HEK293T (cell line): ENCODE results near the gene FAM210B.

Experiments
- CTCF ChIA-PET: fragments of 350-600 bp; formaldehyde crosslinking; extraction: SDS; loops from one replicate; lab custom pipeline; 2021; ENCODE audit warnings: antibody characterized with exemption, inconsistent platforms; lab: Yijun Ruan, JAX
- POLR2A ChIA-PET: fragments of 350-600 bp; formaldehyde crosslinking; extraction: SDS; loops from one replicate; lab custom pipeline; 2020; ENCODE audit warnings: antibody characterized with exemption, inconsistent platforms; lab: Yijun Ruan, JAX
- DNase-seq: peaks from one replicate; pipeline ENCODE4 v3.0.0; 2012; ENCODE audit warnings: mixed read lengths; ENCODE audit errors: extremely low spot score
- ARNT ChIP-seq: fragments of 450-650 bp; IDR thresholded peaks from 2 replicates; pipeline ENCODE4 v1.6.1; 2017; ENCODE audit warnings: mild to moderate bottlenecking
- BHLHE40 ChIP-seq: fragments of 450-650 bp; IDR thresholded peaks from 2 replicates; pipeline ENCODE4 v1.6.1; 2016; ENCODE audit warnings: mild to moderate bottlenecking, moderate library complexity, borderline replicate concordance
- CTBP1 ChIP-seq: fragments of 450-650 bp; IDR thresholded peaks from 2 replicates; pipeline ENCODE4 v1.6.1; 2016; ENCODE audit warnings: borderline replicate concordance
- ELF4 ChIP-seq: fragments of 450-650 bp; IDR thresholded peaks from 2 replicates; pipeline ENCODE4 v1.6.1; 2017; ENCODE audit warnings: antibody characterized with exemption
- FOXA1 ChIP-seq: fragments of 450-650 bp; IDR thresholded peaks from 2 replicates; pipeline ENCODE4 v1.6.1; 2016; ENCODE audit warnings: mild to moderate bottlenecking
- FOXK2 ChIP-seq: fragments of 450-650 bp; IDR thresholded peaks from 2 replicates; pipeline ENCODE4 v1.6.1; 2016; ENCODE audit warnings: mild to moderate bottlenecking
- FOXM1 ChIP-seq: fragments of 450-650 bp; IDR thresholded peaks from 2 replicates; pipeline ENCODE4 v1.6.1; 2017; ENCODE audit warnings: mild to moderate bottlenecking, borderline replicate concordance
- HDGF ChIP-seq: fragments of 450-650 bp; IDR thresholded peaks from 2 replicates; pipeline ENCODE4 v1.6.1; 2017; ENCODE audit warnings: antibody characterized with exemption, borderline replicate concordance
- L3MBTL2 ChIP-seq: fragments of 450-650 bp; conservative IDR thresholded peaks from 2 replicates; pipeline ENCODE4 v1.6.1; 2016; ENCODE audit warnings: mild to moderate bottlenecking
- LEF1 ChIP-seq: fragments of 450-650 bp; IDR thresholded peaks from 2 replicates; pipeline ENCODE4 v1.6.1; 2017; ENCODE audit warnings: mild to moderate bottlenecking, borderline replicate concordance
- NFRKB ChIP-seq: fragments of 450-650 bp; IDR thresholded peaks from 2 replicates; pipeline ENCODE4 v1.6.1; 2016; ENCODE audit warnings: mild to moderate bottlenecking, moderate library complexity
- PKNOX1 ChIP-seq: fragments of 450-650 bp; IDR thresholded peaks from 2 replicates; pipeline ENCODE4 v1.6.1; 2016
- SP1 ChIP-seq: fragments of 450-650 bp; IDR thresholded peaks from 2 replicates; pipeline ENCODE4 v1.6.1; 2017
- SUZ12 ChIP-seq: fragments of 450-650 bp; IDR thresholded peaks from 2 replicates; pipeline ENCODE4 v1.6.1; 2016; ENCODE audit warnings: mild to moderate bottlenecking
- TARDBP ChIP-seq: fragments of 450-650 bp; IDR thresholded peaks from 2 replicates; pipeline ENCODE4 v1.6.1; 2016
- ZNF384 ChIP-seq: fragments of 450-650 bp; IDR thresholded peaks from 2 replicates; pipeline ENCODE4 v1.6.1; 2016

The FAM210B gene

GRCh38 chr20:56411759-56412472, 53.1 kb downstream of the FAM210B start, which contains the start of gene CASS4:
CASS4 (plus strand) TSS chr20:56412260; CDS start chr20:56412459, 199 bp downstream.
- ChIA-PET CTCF (interaction anchor here (0.6 kb wide), 1 partner anchor 128 kb away, joined by 3 read pairs; no protein-coding TSS in a partner anchor), POLR2A (no interaction called here)
- TF ChIP-seq ELF4 (no peak), TARDBP (no peak), L3MBTL2 (no peak), CTBP1 (no peak), ARNT (no peak), BHLHE40 (no peak), PKNOX1 (no peak), FOXK2 (no peak), HDGF (no peak), SP1 (no peak)
- no peak for DNase-seq

- ChIA-PET POLR2A (no interaction called here), CTCF (no interaction called here)
- no peak for TF ChIP-seq ELF4
- TF ChIP-seq ZNF384, result no peak
- no peak for TF ChIP-seq FOXM1
- no peak for TF ChIP-seq NFRKB
- no peak for TF ChIP-seq TARDBP
- TF ChIP-seq ARNT, result no peak
- TF ChIP-seq CTBP1, result no peak
- TF ChIP-seq PKNOX1, result no peak
- no peak for TF ChIP-seq BHLHE40
- TF ChIP-seq FOXA1, result no peak
Observed at GRCh38 chr20:56412473-56412790, 53.7 kb downstream of the FAM210B start.

GRCh38 chr20:56412949-56413348, 54.2 kb downstream of the FAM210B start:
- CTCF ChIA-PET, result no interaction called here
- DNase-seq, result no peak
- POLR2A ChIA-PET, result no interaction called here
- TF ChIP-seq TARDBP (no peak), FOXK2 (no peak), LEF1 (no peak), PKNOX1 (no peak), FOXA1 (no peak), ARNT (no peak), SUZ12 (no peak), ELF4 (no peak), L3MBTL2 (no peak), SP1 (no peak), BHLHE40 (no peak), HDGF (no peak)

More at GRCh38 chr20:56412473-56412790, 53.7 kb downstream of the FAM210B start:
- DNase-seq, result no peak

GRCh38 chr20:56414842-56415765, 56.3 kb downstream of the FAM210B start:
- no peak for DNase-seq
- TF ChIP-seq TARDBP (no peak), FOXM1 (no peak)
- ChIA-PET CTCF (no interaction called here), POLR2A (no interaction called here)

GRCh38 chr20:56417402-56417801, 58.6 kb downstream of the FAM210B start:
- ChIA-PET POLR2A (no interaction called here), CTCF (no interaction called here)
- TF ChIP-seq ARNT (no peak), TARDBP (no peak), SP1 (no peak), FOXA1 (no peak)
- no peak for DNase-seq

- DNase-seq, result no peak
- no peak for TF ChIP-seq FOXA1
- TF ChIP-seq BHLHE40, result no peak
- TF ChIP-seq FOXK2, result no peak
- TF ChIP-seq L3MBTL2, result no peak
- no peak for TF ChIP-seq HDGF
- no peak for TF ChIP-seq ARNT
- no peak for TF ChIP-seq NFRKB
- TF ChIP-seq CTBP1, result no peak
- no peak for TF ChIP-seq PKNOX1
- ChIA-PET POLR2A (no interaction called here), CTCF (no interaction called here)
Observed at GRCh38 chr20:56417911-56418310, 59.1 kb downstream of the FAM210B start.
